AG09319 (cell line): Measurements from ENCODE around the gene KCNJ6.

ENCODE experiments used
- DNase-seq: peaks from one replicate; pipeline ENCODE4 v3.0.0-alpha.2; 2010; ENCODE audit warnings: low read depth; ENCODE audit errors: extremely low read depth
- TF ChIP-seq, protein P1 (sequence below): IDR thresholded peaks from 2 replicates; pipeline ENCODE4 v1.5.1; 2011; ENCODE audit warnings: low read depth, mild to moderate bottlenecking, inconsistent platforms, low read length, moderate library complexity

Gene KCNJ6

DNA sequence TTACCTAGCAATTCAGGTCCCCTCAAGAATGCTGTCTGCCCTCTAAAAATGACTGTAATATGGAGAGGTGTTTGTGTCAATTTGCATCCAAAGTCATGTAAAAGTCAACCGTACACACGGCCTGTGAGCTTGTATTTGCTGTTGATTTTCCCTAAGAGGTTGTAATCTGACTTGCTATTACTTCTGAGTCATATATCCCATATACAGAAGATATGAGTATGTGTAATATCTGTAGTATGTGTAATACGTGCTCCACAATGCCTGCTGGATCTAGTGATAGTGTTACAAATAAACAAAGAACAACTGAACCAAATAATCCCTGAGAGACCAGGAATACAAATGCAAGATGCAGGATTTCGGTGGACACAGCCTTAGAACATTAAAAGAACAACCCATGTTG, 1.4 kb upstream of the KCNJ6 start:
- TF ChIP-seq, protein P1, sequence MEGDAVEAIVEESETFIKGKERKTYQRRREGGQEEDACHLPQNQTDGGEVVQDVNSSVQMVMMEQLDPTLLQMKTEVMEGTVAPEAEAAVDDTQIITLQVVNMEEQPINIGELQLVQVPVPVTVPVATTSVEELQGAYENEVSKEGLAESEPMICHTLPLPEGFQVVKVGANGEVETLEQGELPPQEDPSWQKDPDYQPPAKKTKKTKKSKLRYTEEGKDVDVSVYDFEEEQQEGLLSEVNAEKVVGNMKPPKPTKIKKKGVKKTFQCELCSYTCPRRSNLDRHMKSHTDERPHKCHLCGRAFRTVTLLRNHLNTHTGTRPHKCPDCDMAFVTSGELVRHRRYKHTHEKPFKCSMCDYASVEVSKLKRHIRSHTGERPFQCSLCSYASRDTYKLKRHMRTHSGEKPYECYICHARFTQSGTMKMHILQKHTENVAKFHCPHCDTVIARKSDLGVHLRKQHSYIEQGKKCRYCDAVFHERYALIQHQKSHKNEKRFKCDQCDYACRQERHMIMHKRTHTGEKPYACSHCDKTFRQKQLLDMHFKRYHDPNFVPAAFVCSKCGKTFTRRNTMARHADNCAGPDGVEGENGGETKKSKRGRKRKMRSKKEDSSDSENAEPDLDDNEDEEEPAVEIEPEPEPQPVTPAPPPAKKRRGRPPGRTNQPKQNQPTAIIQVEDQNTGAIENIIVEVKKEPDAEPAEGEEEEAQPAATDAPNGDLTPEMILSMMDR = no peak
- DNase-seq = no peak

DNA sequence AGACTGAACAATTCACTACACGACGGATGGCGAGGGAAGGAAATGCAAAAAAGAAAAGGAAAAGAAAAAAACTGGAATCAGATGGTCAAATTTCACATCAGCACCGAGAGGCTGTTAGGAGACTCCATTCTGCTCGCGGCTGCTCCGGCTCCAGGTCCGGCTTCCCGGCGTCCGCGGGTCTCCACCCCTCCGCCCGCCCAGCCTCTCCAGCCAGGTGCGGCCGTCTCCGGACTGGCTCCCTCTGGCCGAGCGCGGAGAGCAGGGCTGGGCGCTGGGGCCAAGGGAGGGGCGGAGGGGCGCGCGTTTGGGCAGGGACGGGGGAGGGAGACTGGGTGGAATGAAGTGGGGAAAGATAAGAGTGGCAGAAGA, 332 bp downstream of the KCNJ6 start:
- TF ChIP-seq, protein P1 = no peak
- DNase-seq = no peak

DNA sequence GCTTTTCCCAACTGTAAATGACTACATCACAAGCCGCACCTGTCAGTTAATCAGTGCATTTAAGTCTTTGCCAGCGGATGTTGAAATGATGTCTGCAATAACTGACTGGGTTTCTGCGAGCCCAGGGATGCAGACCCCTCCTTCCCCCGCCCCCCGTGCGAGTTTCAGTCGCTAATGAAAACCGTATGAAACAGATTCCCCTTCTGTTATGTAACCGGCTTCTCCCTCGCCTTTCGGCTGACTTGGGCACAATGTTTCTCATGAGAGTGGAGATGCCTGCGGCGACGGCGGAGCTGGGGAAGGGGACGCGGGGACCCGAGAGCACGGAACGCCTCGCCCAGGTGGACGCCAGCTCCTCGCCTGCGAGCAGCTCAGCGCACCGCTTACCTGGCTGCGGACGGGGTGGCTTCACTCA, 753 bp downstream of the KCNJ6 start:
- TF ChIP-seq, protein P1 = no peak
- DNase-seq = no peak

DNA sequence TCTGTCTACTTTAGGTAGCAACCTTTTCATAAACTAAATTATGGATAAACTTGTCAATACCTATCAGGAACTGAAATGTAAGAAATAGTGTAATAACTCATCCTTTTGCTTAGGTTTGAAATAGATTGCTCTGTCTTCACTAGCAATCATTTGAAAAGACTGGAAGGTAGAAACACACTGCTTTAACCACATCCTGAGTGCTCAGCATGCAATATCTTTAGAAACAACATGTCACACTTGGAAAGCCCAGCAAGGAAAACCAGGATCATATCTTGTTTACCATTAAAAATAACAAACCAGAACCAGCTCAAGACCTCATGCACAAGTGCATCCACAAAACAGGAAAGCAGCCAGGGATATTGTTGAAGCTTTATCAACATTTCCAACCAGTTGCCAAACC, 3.6 kb downstream of the KCNJ6 start:
- DNase-seq = no peak
- TF ChIP-seq, protein P1 = no peak

DNA sequence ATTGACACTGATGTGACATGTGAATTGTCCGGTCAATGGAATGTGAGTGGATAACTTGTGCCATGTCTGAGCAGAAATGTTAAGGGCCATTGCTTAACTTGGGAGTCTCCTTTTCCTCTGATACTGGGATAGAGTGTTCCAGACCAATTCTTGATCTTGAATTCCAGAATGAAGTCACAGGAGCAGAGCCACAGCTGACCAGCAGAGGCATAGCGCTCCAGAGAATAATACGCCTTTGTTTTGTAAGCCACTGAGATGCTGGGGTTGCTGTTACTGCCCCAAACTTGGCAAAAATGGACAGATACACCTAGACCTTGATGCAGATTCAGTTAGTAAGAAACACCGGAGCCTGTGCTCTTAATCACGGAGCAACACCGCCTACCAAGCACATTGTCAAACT, 6.3 kb downstream of the KCNJ6 start:
- TF ChIP-seq, protein P1 = no peak
- DNase-seq = no peak

DNA sequence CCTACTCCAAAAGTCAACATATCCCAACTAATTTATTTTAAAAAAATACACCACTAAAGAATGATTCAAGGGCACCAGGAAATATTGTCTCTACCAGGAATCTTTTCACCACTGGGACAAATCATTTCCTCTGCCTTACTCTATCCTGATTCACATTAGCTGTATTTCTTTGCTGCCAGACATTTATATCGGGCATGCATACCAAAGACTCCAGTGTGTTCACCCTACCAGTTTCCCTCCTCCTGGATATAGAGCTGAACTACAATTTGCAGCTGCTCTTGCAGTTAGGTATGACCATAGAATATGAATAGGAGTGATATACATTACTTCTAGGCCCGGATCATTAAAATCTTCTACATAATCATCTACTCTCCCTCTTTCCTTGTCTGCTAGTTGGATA, 7.6 kb downstream of the KCNJ6 start:
- DNase-seq = no peak

DNA sequence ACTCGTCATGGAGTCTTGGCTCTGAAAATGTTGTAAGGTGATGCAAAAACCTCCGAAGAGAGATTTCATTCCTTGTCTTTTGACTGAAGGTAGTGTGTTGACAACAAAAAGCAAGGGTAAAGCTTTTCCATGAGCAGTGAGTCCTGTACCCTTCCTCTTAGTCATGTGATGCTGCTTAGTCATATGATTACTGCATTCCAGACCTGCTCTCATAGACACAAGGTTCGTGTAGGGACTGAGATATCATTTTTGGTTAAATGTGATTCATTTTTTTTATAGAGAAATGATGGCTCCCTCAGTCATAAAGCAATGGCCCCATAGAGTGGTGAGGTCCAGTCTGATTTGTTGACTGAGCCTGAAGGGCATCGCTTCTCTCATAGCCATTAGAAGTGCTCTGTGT, 9.2 kb downstream of the KCNJ6 start:
- DNase-seq = no peak
- TF ChIP-seq, protein P1 = no peak

More for the DNA sequence above, 7.6 kb downstream of the KCNJ6 start:
- TF ChIP-seq, protein P1 = no peak

DNA sequence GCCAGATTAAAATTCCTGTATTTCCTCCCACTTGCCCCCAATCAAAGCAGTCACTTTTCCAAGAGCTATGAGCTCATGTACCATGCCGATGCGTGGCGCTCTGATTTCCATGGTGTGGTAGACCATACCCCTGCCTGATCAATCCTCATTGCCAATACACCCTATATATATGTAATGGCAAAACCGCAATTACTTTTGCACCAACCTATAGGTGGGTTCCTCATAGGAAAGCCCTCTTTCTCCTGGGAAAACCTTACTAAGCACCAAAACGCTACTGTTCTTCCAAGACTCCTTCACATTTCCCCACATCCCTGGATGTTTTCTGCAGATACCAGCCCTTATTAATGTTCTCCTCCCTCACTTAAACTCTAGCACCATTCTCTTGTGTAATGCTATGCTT, 11.0 kb downstream of the KCNJ6 start:
- no peak for DNase-seq
- TF ChIP-seq, protein P1 = no peak
